GM12874 (cell line): ENCODE data around the gene TMPRSS4.

ENCODE experiments used
- TF ChIP-seq, protein P1 (sequence below): IDR thresholded peaks from 2 replicates; pipeline ENCODE4 v1.5.1; 2011; ENCODE audit warnings: low read depth, mild to moderate bottlenecking, control low read depth, low read length, moderate library complexity; ENCODE audit not compliant: insufficient read depth

Gene TMPRSS4

DNA sequence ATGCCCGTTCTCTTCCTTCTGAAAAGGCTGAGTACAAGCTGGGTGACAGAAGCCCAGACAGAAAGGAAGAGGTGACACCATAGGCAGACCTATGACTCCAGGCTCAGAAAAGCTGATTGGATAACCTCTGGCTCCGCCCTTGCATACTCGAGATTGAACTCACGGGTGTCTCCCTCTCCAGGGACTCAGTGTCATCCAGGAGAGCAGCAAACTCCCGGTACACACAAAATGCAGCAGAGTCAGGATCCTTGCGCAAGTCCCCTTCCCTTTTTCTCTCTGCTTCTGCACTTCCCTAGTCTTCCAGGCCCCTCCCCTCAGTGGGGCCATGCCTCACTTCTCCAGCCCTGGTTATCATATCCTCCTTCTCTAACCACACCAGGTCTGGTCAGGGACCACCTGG is 65.9 kb downstream of the TMPRSS4 start:
- TF ChIP-seq, protein P1, sequence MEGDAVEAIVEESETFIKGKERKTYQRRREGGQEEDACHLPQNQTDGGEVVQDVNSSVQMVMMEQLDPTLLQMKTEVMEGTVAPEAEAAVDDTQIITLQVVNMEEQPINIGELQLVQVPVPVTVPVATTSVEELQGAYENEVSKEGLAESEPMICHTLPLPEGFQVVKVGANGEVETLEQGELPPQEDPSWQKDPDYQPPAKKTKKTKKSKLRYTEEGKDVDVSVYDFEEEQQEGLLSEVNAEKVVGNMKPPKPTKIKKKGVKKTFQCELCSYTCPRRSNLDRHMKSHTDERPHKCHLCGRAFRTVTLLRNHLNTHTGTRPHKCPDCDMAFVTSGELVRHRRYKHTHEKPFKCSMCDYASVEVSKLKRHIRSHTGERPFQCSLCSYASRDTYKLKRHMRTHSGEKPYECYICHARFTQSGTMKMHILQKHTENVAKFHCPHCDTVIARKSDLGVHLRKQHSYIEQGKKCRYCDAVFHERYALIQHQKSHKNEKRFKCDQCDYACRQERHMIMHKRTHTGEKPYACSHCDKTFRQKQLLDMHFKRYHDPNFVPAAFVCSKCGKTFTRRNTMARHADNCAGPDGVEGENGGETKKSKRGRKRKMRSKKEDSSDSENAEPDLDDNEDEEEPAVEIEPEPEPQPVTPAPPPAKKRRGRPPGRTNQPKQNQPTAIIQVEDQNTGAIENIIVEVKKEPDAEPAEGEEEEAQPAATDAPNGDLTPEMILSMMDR = no peak

DNA sequence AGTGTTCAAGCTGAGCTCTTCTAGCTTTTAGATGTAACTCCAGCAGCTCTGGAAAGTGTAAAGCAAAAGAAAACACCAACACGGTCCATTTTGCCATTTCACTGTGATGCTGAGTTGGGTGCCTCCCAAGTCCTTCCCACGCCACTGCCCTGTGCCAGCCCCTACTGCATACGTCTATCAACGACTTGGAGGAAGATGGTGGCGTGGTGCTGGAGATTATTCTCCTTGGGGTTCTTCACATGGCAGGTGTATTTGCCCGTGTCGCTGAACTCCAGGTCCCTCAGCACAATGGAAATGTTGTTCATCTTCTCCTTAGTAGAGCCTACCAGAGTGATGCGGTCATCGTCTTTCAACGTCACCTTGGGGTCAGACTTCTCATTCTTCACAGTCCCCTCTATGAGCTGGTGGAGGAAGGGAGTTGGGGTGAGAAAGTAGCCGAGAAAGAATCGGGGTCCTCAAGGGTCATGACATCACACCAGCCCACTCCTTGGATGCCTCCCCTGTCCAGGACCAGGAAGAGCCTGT is 66.8 kb downstream of the TMPRSS4 start:
- TF ChIP-seq, protein P1 = no peak

DNA sequence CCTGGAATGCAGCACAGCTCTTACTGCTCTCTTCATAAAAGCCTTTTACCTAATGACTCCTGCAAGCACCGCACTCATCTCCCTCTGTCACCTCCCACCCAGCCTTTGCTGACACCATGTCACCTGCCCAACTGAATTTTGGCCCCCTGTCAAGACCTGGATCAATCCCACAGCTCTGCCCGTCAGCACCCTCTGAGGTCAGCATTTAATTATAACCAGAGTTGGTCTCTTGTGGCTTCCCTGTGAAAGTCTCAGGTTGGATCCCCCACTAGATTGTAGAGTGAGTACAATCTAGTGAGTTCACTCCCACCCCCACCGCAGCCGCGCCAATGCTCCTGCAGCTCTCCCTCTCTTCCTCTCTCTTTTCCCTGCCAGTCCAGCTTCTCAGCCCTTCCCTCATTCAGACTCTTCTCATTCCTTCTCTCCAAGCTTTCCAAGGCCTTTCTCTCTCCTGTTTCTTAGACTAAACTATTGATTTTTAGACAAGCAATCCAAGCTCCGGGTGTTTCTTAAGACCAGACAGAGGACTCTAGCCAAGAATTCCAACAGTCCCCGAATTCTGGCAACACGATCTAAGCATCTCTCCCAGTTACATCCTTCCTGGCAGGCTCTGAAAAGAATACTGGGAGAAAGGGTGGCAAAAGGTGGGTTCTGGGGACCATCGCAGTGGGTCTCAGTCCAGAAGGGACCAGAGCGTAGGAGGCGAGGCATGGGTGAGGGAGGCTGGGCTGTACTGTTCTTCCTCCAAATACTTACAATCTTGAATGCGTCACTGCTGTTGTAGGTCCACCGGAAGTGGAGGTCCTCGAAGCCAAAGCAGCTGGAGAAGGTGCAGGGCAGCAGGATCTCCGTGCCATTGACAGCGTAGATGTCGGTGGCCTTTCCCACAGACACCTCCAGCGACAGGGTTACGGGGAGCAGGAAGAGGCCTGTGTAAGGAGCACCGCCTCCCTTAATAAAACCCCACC is 67.7 kb downstream of the TMPRSS4 start:
- TF ChIP-seq, protein P1 = no peak

DNA sequence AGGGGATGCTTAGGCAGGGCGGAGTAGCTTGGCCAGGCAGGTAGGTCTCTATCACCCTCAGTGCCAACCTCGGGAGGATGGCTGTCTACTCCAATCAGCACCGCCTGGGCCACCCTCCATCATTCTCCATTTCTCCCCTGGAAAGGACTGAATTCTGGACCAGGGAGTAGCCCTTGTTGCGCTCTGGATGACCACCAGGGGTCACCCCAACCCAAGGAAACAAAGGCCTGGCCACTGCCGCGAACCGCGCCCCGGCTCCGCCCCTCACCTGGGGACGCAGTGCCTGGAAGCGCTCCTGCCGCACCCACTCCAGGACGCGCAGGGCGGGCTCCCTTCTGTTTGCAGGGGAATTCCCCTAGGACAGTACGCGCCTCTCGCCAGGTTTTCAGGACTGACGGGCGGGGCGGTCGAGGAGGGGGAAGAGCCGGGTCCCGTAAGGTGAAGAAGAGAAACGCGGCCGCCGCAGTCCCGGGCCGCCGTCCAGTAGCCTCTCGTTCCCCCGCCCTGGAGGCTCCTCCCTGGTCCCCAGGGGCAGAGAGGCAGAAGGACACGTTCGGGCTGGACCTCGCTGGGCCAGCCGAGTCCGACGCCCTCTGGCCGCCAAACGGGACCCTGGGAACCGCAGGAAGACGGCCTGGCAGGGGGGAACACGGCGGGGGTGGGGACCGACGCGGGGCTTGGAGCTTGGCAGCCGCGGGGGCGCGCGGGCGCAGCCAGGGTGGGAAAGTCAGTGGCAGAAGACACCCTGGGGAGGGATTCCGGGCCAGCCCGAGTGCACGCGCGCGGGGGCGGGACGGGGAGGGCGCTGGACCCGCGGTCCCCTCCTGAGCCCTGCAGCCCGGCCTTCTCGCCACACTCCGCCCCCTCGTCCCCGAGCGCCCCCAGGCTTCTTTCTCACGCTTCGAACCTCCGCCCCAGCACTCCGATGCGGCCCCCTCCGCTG is 68.7 kb downstream of the TMPRSS4 start:
- TF ChIP-seq, protein P1 = peak; percentile 90

DNA sequence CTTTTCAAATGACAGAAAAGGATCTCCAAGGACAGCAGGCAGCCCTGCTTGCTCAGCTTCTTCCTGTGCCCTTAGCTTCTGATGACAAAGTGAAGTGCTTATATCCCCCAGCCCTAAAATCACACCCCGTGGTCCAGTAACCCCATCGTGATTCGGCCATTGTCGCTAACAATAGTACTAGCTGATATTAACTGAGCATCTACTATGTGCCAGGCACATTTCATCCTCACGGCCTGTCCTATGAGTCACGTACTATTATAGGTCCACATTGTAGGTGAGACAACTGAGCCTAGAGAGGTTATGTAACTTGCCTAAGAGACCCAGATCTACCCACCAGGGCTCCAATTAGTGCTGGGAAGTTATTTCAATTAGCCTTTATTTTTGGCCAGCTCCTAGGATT is 69.7 kb downstream of the TMPRSS4 start:
- TF ChIP-seq, protein P1 = no peak

DNA sequence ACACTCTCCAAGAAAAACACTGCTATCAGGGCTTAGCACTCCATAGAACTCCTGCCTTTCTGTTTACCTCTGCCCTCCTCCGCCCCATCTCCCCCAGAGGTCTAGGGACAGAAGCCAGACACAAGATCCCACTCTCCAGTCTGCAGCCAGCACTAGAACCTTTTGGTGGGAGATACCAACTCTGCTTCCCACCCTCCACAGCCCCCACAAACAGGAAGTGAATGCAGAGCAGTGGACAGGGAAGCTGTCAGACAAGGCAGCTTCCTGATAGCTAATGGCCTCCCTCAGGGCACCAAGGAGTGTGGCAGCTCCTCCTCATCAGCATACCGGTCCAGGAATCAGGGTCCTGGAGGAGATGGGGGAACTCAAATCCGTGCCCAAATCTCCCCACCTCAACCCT is 70.6 kb downstream of the TMPRSS4 start:
- TF ChIP-seq, protein P1 = no peak

DNA sequence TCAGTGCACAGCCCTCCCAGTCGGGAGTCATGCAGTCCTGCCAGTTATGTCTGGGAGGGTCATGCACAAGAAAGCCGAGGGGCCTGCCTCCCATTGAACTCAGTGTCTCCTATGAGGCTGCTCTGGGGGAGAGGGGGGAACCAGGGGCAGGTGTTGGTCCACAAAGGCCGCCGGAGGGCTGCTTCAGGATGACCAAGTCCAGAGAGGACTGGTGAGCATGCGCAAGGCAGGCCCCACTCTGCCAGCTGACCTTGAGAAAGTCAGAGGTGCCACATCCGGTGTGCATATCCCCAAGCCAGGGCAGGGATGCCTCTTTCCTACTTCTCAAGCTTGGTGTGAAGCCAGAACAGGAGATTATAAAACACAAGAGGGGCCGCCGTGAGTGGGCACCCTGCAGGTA is 71.4 kb downstream of the TMPRSS4 start:
- TF ChIP-seq, protein P1 = no peak
